ENCODE results near the gene WAC. TPM values are rescaled to one million over a fixed set of nuclear protein-coding genes. Genes with fewer than 3 reads are reported as not detected.

WAC gene
- total RNA-seq, 4 donors from 2014 or later: 101 to 131 (median 118) TPM

- peak overlapping the region; percentile 93 to 98 (median 97) for H3K27ac ChIP-seq
- H3K36me3 ChIP-seq: peaks cover 0 to 49% (median 5%) of the 10 kb centered on the region in 3 donors
- peak; percentile 57 to 60 for DNase-seq (ENCODE audit: low spot score in 2 of 2)
- H3K27me3 ChIP-seq: no peaks in the 10 kb centered on the region
- peak in 1 of 2 donors; percentile 54 for TF ChIP-seq EP300 (IDR thresholded peaks at IDR 0.05)
- no peak for TF ChIP-seq POLR2A (IDR thresholded peaks at IDR 0.05)
- TF ChIP-seq CTCF (IDR thresholded peaks at IDR 0.05): no peak
- H3K4me1 ChIP-seq: peaks cover 0 to 58% (median 16%) of the 10 kb centered on the region in 4 donors
- 0 to 1% methylated on average over 21 to 29 of the region's 64 CpGs for WGBS, 2 donors
- peak overlapping the region; percentile 70 to 98 (median 90) for H3K4me3 ChIP-seq
- H3K9me3 ChIP-seq: no peaks in the 10 kb centered on the region
These were observed 820 bp downstream of the WAC start for GRCh38 chr10:28533571-28534304.

GRCh38 chr10:28535846-28536245 lies 2.9 kb downstream of the WAC start:
- H3K9me3 ChIP-seq: no peaks in the 10 kb centered on the region
- H3K27me3 ChIP-seq: no peaks in the 10 kb centered on the region
- DNase-seq (ENCODE audit: low spot score in 2 of 2): no peak
- no peak for TF ChIP-seq CTCF (IDR thresholded peaks at IDR 0.05)
- peaks cover 3 to 57% (median 9%) of the 10 kb centered on the region in 3 donors for H3K36me3 ChIP-seq
- H3K4me1 ChIP-seq: peaks cover 0 to 65% (median 12%) of the 10 kb centered on the region in 4 donors
- H3K27ac ChIP-seq: no peak overlapping the region
- 89 to 90% methylated on average over 6 of the region's 6 CpGs for WGBS, 2 donors
- no peak overlapping the region for H3K4me3 ChIP-seq

- WGBS, 2 donors: 72 to 75% methylated on average over 1 of the region's 1 CpG
- Histone ChIP-seq H3K4me3 (no peak overlapping the region), H3K4me1 (peaks cover 0 to 78% (median 11%) of the 10 kb centered on the region in 4 donors), H3K36me3 (peaks cover 3 to 75% (median 9%) of the 10 kb centered on the region in 3 donors), H3K27me3 (no peaks in the 10 kb centered on the region), H3K9me3 (no peaks in the 10 kb centered on the region), H3K27ac (no peak overlapping the region)
- DNase-seq (ENCODE audit: low spot score in 2 of 2): no peak
- TF ChIP-seq EP300 (IDR thresholded peaks at IDR 0.05) (no peak), CTCF (IDR thresholded peaks at IDR 0.05) (no peak), POLR2A (IDR thresholded peaks at IDR 0.05) (no peak)
These were observed 5.7 kb downstream of the WAC start for GRCh38 chr10:28538595-28538994.

GRCh38 chr10:28540145-28540544 lies 7.2 kb downstream of the WAC start:
- H3K36me3 ChIP-seq: peaks cover 3 to 86% (median 9%) of the 10 kb centered on the region in 3 donors
- no peaks in the 10 kb centered on the region for H3K9me3 ChIP-seq
- no peak overlapping the region for H3K4me3 ChIP-seq
- no peak for TF ChIP-seq CTCF (IDR thresholded peaks at IDR 0.05)
- TF ChIP-seq EP300 (IDR thresholded peaks at IDR 0.05): no peak
- TF ChIP-seq POLR2A (IDR thresholded peaks at IDR 0.05): no peak
- H3K27me3 ChIP-seq: no peaks in the 10 kb centered on the region
- DNase-seq (ENCODE audit: low spot score in 2 of 2): no peak
- H3K4me1 ChIP-seq: peaks cover 0 to 85% (median 8%) of the 10 kb centered on the region in 4 donors
- WGBS, 2 donors: 86 to 88% methylated on average over 3 of the region's 3 CpGs
- H3K27ac ChIP-seq: no peak overlapping the region

- peaks cover 3 to 74% (median 4%) of the 10 kb centered on the region in 3 donors for H3K36me3 ChIP-seq
- H3K9me3 ChIP-seq: no peaks in the 10 kb centered on the region
- H3K27me3 ChIP-seq: no peaks in the 10 kb centered on the region
- WGBS, 2 donors: 48 to 51% methylated on average over 3 of the region's 3 CpGs
- peaks cover 0 to 83% (median 13%) of the 10 kb centered on the region in 4 donors for H3K4me1 ChIP-seq
- H3K4me3 ChIP-seq: no peak overlapping the region
- no peak for DNase-seq (ENCODE audit: low spot score in 2 of 2)
- H3K27ac ChIP-seq: no peak overlapping the region
- no peak for TF ChIP-seq EP300 (IDR thresholded peaks at IDR 0.05)
- no peak for TF ChIP-seq CTCF (IDR thresholded peaks at IDR 0.05)
- TF ChIP-seq POLR2A (IDR thresholded peaks at IDR 0.05): no peak
These were observed 8.9 kb downstream of the WAC start for GRCh38 chr10:28541717-28542365.
